T-cell (primary cell): Measurements from ENCODE around the gene NEUROD2. TPM values are rescaled to one million over a fixed set of nuclear protein-coding genes. Genes with fewer than 3 reads are reported as not detected.

Experiments used
- ATAC-seq, 4 experiments: fragments of 200-7000 bp in 3 of 4; fragments of 150-1000 bp in 1 of 4; cut with Tn5 transposase; replicated peaks in 1 of 4; 1 replicate in 3 of 4; 2 replicates in 1 of 4; pipeline ENCODE4 v1.10.0; 2021; ENCODE audit warnings: moderate library complexity in 3 of 4, mild to moderate bottlenecking in 2 of 4, moderate number of reproducible peaks in 1 of 4
- CTCF ChIA-PET, 2 donors: fragments of 300-600 bp; sonication (Branson Sonifier 250); formaldehyde crosslinking; loops; one replicate each; lab custom pipeline; 2022; ENCODE audit warnings: antibody characterized with exemption in 2 of 2; lab: Charles Lee
- POLR2A ChIA-PET, 2 donors: fragments of 300-600 bp; sonication (Branson Sonifier 250); formaldehyde crosslinking; loops; one replicate each; lab custom pipeline; 2022; ENCODE audit warnings: antibody characterized with exemption in 2 of 2; lab: Charles Lee
- DNase-seq, 35 experiments: peaks; one replicate each; pipeline versions ENCODE4 v3.0.0 to v3.0.0-alpha.2; 2013 to 2023
- H3K27ac ChIP-seq: one replicate; pipeline ENCODE4 v1.5.1; 2013; ENCODE audit warnings: low read length
- H3K27me3 ChIP-seq, 2 experiments: replicated peaks in 1 of 2; 1 replicate in 1 of 2; 2 replicates in 1 of 2; pipeline versions ENCODE4 v1.6.1 to v1.7.0; 2013; ENCODE audit warnings: low read length in 1 of 2, mixed read lengths in 1 of 2; ENCODE audit not compliant: control insufficient read depth in 2 of 2, insufficient read depth in 2 of 2; ENCODE audit errors: extremely low read depth in 1 of 2
- H3K36me3 ChIP-seq, 2 donors: 1 replicate in 1 of 2; 2 replicates in 1 of 2; pipeline versions ENCODE4 v1.6.1 to v1.7.0; 2013; ENCODE audit warnings: low read length in 1 of 2; ENCODE audit not compliant: control insufficient read depth in 2 of 2, insufficient read depth in 1 of 2; ENCODE audit errors: extremely low read depth in 1 of 2
- H3K4me1 ChIP-seq, 2 experiments: 1 replicate in 1 of 2; 2 replicates in 1 of 2; pipeline versions ENCODE4 v1.6.1 to v1.7.0; 2013; ENCODE audit warnings: low read length in 2 of 2, mixed read lengths in 1 of 2; ENCODE audit not compliant: insufficient read depth in 2 of 2, control insufficient read depth in 1 of 2; ENCODE audit errors: extremely low read depth in 1 of 2
- H3K4me3 ChIP-seq, 2 donors: 1 replicate in 1 of 2; 2 replicates in 1 of 2; pipeline versions ENCODE4 v1.5.1 to v1.7.0; 2013; ENCODE audit warnings: mild to moderate bottlenecking in 2 of 2, low read length in 1 of 2, moderate library complexity in 1 of 2; ENCODE audit not compliant: control insufficient read depth in 1 of 2; ENCODE audit errors: extremely low read depth in 1 of 2
- H3K9me3 ChIP-seq: 2 replicates; pipeline ENCODE4 v1.7.0; 2013
- H3K27ac Mint-ChIP-seq, 2 donors: one replicate each; pipeline ENCODE4 v1.8.0; 2020 to 2021; ENCODE audit warnings: mild to moderate bottlenecking in 2 of 2, mixed read lengths in 2 of 2
- H3K27me3 Mint-ChIP-seq, 2 donors: one replicate each; pipeline ENCODE4 v1.8.0; 2021 to 2022; ENCODE audit warnings: mixed read lengths in 2 of 2
- H3K36me3 Mint-ChIP-seq: one replicate; pipeline ENCODE4 v1.8.0; 2021; ENCODE audit warnings: mixed read lengths
- H3K4me1 Mint-ChIP-seq, 3 donors: one replicate each; pipeline ENCODE4 v1.8.0; 2020 to 2022; ENCODE audit warnings: mixed read lengths in 3 of 3, mild to moderate bottlenecking in 1 of 3
- H3K4me3 Mint-ChIP-seq, 3 donors: one replicate each; pipeline ENCODE4 v1.8.0; 2020 to 2022; ENCODE audit warnings: mild to moderate bottlenecking in 3 of 3, mixed read lengths in 3 of 3, moderate library complexity in 3 of 3
- H3K9me3 Mint-ChIP-seq, 3 donors: one replicate each; pipeline ENCODE4 v1.8.0; 2020 to 2022; ENCODE audit warnings: mixed read lengths in 3 of 3
- WGBS: methylation state at CpG from one replicate; pipeline ENCODE4 v1.1.5; 2013; ENCODE audit warnings: missing lambda C conversion rate; ENCODE audit not compliant: insufficient coverage; 5-methylcytosine and 5-hydroxymethylcytosine counted together
- total RNA-seq, 35 experiments: library from RNA in 6 of 35; stranded (reverse) in 6 of 35; fragments of 120-200 nt in 1 of 35; gene quantifications; one replicate each; pipeline versions ENCODE4 v1.2.1 to v1.2.4 and lab custom pipeline; 2013 to 2026

Gene NEUROD2
- total RNA-seq, 5 donors from 2014 or later (not counting 1 experiment from before 2014, with no cell fraction given), result not detected

DNA sequence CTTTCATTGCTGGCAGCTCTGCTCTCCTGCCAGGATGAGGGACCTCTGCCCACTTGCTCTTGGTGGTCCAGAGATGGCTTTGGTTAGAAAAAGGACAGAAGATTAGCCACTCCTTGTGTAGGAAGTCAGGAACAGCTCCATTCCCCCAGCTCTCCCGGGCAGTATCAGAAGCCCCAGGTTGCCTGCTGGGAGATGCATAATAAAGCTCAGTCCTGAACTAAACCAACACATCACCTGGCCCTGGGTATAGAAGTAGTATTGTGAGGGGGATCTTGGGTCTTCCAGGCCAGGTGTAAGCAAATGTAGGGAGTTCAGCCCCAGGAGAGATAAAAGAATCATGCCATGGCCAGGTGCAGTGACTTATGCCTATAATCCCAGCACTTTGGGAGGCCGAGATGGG is 52.4 kb downstream of the NEUROD2 start:
- no CpG with 5 or more reads among the region's 2 CpGs for WGBS
- Mint-ChIP-seq H3K4me3 (no peak overlapping the region), H3K4me1 (peaks cover 0 to 2% (median 0%) of the 10 kb centered on the region in 3 donors), H3K9me3 (no peaks in the 10 kb centered on the region), H3K27ac (no peak overlapping the region), H3K27me3 (no peaks in the 10 kb centered on the region), H3K36me3 (peaks cover 71% of the 10 kb centered on the region)
- no peak overlapping the region for H3K27ac ChIP-seq
- no peaks in the 10 kb centered on the region for H3K9me3 ChIP-seq
- DNase-seq (no peak), ATAC-seq (no peak)
- no peaks in the 10 kb centered on the region for H3K27me3 ChIP-seq
- H3K4me3 ChIP-seq, result no peak overlapping the region
- H3K36me3 ChIP-seq, result peaks cover 10 to 55% of the 10 kb centered on the region in 2 donors
- ChIA-PET CTCF (interaction anchor here in 1 of 2 donors (0.7 kb wide), 1 partner anchor 59 kb away, joined by 6 read pairs; no protein-coding TSS in a partner anchor), POLR2A (no interaction called here)
- H3K4me1 ChIP-seq, result no peaks in the 10 kb centered on the region

Other genes with a start within 250 kb of the NEUROD2 start
- gene FBXL20, start 206.3 kb downstream of the NEUROD2 start, total RNA-seq, result 10 to 100 TPM; 23.5 to 30.0 (median 26.2) TPM
- 10 to 100 TPM; 41.4 to 55.6 (median 52.6) TPM for gene MED1, start 156.7 kb downstream of the NEUROD2 start, total RNA-seq
- gene CDK12, start 146.4 kb downstream of the NEUROD2 start, total RNA-seq, result 100 to 1,000 TPM in 4 of 5 donors, 10 to 100 TPM in 1; 95.6 to 108 (median 104) TPM
- under 1 TPM in 4 of 5 donors, not detected in 1; 0.12 to 0.35 (median 0.18) TPM for gene PPP1R1B, start 19.0 kb upstream of the NEUROD2 start, total RNA-seq
- 100 to 1,000 TPM in 2 of 5 donors, 10 to 100 TPM in 3; 81.3 to 146 (median 99.7) TPM for gene STARD3, start 29.2 kb upstream of the NEUROD2 start, total RNA-seq
- 1 to 10 TPM; 2.2 to 7.8 (median 6.6) TPM for gene TCAP, start 57.4 kb upstream of the NEUROD2 start, total RNA-seq
- under 1 TPM in 3 of 5 donors, not detected in 2; 0.35 to 0.56 (median 0.47) TPM for gene PNMT, start 60.5 kb upstream of the NEUROD2 start, total RNA-seq
- gene PGAP3, start 80.1 kb upstream of the NEUROD2 start, total RNA-seq, result 10 to 100 TPM; 27.9 to 34.3 (median 31.7) TPM
- gene ERBB2, start 92.1 kb upstream of the NEUROD2 start, total RNA-seq, result 1 to 10 TPM; 4.1 to 8.8 (median 6.0) TPM
- 10 to 100 TPM; 30.8 to 36.9 (median 32.1) TPM for gene MIEN1, start 122.6 kb upstream of the NEUROD2 start, total RNA-seq
- gene GRB7, start 130.0 kb upstream of the NEUROD2 start, total RNA-seq, result under 1 TPM in 3 of 5 donors, not detected in 2; 0.19 to 0.41 (median 0.30) TPM